GM21786 (cell line): Measurements from ENCODE around the gene TMEM91.
"Not testable (repeated sequence)": the region's sequence is repeated elsewhere in the genome, so short reads cannot be mapped to it uniquely, and the experiment has no call there.

Experiments used
- ATAC-seq: cut with Tn5 transposase; IDR thresholded peaks from one replicate; pipeline ENCODE4 v1.9.1; 2021; ENCODE audit not compliant: unreplicated experiment

Gene TMEM91

DNA sequence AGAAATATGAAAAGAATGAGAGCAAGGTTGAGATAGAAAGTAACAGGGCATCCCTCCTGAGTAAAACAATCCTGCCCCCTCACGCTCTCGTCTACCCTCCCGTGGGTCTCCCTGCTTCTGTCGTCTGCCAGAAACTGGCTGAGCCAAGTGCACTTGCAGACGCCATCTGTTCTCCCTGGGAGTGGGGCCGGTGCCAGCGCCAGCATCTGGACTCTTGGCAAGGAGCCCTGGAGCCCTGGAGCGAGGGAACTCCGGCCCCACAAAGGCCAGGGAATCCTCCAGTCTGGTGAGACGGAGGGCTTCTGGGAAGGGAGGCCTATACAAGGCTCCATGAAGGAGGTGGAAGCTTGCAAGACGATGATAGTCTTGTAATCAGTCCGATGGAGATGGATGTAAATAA, 2.3 kb upstream of the TMEM91 start:
- no peak for ATAC-seq

DNA sequence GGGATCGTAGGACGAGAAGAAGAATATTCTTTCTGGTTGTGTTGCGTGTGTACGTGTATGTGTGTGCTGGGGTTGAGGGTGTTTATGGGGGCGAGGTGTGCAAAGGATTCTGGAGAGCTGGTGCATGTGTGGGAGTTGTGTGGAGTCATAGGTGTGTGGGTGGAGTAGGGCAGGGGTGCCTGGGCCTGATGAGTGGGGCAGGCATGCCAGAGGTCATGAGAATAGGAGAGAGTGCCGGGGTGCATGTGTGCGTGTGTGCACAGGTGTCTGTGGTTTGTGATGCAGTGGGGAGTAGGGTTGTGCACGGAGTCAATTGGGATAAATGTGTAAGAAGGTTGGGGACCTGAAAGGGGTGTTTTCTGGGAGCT, 649 bp downstream of the TMEM91 start:
- no peak for ATAC-seq

DNA sequence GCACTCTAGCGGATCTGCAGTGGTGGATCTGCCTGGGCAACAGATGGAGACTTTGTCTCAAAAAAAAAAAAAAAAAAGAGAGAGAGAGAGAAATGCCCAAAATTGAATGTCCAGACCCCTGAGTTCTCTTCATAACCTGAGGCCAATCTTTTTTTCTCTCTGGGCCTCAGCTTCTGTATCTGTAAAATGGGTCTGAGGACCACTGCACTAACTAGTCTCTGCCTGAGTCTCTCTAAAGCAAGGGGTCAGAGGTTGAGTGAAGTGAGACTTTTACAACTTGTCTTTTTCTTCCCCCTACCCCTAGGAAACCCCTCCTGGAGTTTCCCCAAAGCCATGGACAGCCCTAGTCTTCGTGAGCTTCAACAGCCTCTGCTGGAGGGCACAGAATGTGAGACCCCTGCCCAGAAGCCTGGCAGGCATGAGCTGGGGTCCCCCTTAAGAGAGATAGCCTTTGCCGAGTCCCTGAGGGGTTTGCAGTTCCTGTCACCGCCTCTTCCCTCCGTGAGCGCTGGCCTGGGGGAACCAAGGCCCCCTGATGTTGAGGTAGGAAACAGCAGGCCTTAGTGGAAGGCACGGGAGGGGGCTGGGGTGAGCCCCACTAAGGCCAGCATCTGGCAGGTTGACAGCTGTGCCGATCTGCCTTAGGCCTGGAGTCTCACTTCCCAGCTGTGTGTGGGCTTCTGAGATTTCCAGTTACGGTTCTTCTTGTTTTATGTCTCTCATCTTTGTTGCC, 1.8 kb downstream of the TMEM91 start:
- ATAC-seq = no peak

DNA sequence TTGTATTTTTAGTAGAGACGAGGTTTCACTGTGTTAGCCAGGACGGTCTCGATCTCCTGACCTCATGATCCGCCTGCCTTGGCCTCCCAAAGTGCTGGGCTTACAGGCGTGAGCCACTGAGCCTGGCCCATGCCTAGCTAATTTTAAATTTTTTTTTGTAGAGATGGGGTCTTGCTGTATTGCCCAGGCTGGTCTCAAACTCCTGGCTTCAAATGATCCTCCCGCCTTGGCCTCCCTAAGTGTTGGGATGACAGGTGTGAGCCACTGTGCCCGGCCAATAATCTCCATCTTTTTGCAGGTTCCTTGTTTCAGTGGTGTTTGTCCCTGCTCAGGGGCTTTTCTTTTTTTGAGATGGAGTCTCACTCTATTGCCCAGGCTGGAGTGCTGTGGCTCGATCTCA, 5.2 kb downstream of the TMEM91 start:
- not testable (repeated sequence) for ATAC-seq

DNA sequence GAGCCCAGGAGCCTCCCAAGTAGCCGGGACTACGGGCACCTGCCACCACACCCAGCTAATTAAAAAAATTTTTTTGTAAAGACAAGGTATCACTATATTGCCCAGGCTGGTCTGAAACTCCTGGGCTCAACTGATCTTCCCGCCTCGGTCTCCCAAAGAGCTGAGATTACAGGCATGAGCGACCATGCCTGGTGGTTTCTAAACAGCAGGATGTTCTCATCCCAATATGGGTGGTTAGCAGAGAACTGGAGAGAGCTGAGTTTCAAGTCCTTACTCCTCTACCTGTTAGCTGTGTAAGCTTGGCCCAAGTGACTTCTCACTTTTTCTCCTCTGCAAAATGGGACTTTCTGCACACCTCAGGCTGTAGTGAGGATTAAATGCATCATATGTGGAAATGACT, 8.0 kb downstream of the TMEM91 start:
- no peak for ATAC-seq

DNA sequence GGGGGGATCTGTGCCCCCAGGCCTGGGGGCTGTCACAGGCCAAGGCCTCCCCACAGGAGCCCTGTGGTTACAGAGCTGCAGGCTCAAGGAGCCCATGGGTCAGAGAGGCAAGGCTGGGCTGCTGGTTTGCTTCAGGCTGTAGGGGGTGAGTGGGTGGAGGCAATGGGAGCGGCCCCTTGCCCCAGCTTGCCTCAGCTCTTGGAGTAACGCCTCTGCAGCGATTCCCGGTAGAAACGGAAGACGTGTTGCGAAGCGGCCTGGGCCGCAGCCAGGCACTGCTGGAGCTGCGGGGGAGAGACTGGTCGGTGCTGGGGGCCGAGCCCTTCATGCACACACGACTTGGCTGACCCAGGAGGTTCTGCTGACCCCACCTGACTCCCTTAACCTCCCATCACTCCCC, 10.1 kb downstream of the TMEM91 start:
- ATAC-seq = no peak

DNA sequence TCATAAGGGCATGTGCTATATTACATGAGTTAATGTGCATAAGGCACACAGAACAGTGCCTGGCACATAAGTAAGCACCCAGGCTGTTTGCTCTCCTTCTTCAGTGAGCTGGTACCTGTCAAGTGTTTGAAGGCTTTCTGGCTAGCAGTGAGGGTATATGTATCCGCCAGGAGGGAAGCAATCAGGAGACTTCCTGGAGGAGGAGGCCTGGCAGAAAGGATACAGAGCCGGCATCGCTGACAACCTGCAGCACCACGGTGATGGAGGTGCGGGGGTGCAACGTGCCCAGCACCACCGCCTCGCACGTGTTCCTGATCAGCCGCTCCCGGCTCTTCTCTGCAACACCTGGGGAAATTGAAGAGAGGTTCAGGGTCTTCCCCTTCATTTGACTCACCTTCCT, 15.3 kb downstream of the TMEM91 start:
- ATAC-seq = no peak

DNA sequence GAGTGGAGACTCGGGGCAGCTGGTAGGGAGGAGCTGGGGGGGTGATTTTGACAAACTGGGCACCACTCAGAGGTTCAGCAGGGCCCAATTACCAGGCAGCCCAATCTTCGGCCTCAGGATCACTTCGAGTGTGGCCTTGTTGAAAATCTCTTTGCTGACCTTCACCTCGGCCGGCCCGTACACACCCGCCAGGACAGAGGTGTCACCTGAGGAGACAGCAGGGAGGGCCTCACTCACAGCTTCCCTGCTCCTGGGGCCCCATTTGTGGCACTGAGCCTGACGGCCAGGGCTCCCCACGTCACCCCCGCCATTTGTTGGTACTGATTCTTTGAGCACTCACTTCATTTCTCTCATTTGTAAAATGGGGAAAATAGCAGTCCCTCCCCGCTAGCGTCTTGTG, 16.4 kb downstream of the TMEM91 start:
- ATAC-seq = no peak

DNA sequence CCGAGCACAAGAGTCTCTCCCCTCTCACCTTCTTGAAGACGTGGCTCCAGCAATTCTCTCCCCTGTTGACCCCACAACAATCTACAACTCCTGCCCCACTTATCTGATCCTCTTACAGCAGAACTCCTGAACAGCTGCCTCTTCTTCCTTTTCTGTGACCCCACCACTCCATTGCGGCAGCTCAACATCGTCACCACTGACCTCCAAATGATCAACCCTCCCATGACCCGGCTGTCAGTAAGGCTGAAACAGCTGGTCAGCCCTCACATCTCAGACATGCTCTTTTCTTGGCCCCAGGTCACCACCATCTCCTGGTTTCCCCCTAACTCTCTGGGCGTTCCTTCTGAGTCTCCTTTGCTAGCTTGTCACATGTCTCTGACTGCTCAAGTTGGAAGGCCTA, 19.0 kb downstream of the TMEM91 start:
- ATAC-seq = no peak

DNA sequence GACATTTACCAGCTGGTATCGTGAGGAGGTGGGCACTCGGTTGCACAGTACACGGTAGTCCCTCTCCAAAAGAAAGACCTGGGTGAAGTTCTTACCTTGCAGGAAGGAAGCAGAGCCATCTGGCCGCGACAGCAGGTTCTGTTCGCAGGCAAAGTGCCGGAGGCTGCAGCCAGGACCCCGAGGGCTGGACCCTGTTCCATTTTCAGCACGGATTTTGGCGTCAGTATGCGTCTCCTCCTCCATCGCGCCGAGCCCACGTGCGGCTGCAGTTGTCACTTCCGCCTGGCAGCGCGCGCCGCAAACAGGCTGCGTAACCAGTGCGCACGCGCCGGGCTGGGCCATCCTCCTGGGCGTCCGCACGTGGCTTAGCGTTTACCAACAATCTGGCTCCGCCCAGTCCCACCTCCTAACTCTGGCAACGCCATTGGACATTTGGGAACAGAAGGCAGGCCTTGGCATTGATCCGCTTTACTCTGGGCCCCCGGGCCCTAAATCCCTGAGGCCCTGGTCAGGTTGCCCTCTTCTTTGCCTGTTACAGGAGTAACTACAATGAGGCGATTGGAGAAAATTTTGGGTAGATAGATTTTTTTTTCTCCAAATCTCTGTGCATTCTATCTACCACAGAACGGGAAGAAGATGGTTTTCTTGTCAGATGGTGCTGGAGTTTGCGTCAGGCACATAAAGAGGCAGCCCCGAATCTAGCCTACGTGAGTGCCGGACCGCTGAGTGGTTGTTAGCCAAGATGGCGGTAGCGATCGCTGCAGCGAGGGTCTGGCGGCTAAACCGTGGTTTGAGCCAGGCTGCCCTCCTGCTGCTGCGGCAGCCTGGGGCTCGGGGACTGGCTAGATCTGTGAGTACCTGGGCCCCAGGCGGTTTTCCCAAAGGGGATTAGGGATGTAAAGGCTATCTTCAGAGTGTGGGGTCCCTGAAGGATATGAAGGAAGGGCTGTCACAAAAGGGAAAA, 21.0 kb downstream of the TMEM91 start, which contains the start of the genes BCKDHA and EXOSC5:
Gene BCKDHA, plus strand, starts transcription at position 733 of the 964 bp plus-strand sequence. Its CDS starts 10 bp downstream, at position 743.
Gene EXOSC5, minus strand, starts transcription at position 274 of the 964 bp plus-strand sequence. Its CDS starts 31 bp downstream, at position 243.
- ATAC-seq = peak; percentile 96

DNA sequence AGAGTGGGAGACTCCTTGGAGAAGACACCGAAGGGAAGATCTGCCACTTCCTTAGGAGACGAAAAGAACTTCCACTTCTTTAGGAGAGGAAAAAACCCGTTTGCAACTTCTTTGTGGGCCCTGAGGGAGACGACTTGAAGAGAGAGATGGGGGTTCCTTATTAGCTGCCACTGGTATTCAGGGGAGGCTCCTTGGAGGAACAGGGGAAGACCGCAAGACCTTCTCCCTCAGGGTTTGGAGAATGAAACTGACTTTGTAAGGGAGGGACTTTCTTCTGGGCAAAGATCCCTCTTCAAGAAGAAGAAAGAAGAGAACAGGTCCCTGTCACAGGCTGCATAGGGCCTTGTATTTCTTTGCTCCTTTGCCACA, 21.7 kb downstream of the TMEM91 start:
- ATAC-seq = no peak

DNA sequence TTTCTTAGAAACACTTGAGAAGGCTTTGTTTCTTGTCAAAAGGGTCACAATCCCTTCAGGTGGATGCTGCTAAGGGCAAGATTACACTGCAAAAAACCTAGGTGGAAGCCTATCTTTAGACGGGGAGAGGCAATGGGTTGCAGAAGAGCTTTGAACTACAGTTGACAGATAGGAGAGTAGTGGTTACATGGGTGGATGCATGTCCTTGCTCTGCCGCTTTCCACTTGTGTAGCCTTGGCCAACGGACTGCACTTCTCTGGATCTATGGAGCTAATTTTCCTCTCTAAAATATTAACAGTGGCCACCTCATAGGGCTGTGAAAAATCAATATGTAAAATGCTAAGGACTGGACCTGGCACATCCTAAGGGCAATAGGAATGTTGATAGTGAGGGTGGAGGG, 22.3 kb downstream of the TMEM91 start:
- no peak for ATAC-seq

DNA sequence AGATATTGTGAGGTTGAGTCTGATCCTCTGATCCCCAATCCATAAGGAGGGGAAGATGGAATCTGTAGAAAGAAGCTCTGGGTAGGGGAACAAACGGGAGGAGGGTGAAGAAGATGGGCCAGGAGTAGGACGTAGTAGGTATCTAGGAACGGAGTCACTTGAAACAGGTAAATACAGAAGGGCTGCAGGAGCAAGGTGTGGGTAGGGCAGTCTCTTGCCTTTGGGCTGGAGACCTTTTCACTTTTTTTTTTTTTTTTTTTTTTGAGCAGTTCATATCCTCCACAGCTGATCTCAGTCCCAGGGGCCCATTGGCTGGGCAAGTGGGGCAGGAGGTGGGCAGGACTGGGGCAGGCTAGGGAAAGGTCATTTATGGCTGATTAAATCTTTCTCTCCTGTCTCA, 22.8 kb downstream of the TMEM91 start:
- no peak for ATAC-seq

DNA sequence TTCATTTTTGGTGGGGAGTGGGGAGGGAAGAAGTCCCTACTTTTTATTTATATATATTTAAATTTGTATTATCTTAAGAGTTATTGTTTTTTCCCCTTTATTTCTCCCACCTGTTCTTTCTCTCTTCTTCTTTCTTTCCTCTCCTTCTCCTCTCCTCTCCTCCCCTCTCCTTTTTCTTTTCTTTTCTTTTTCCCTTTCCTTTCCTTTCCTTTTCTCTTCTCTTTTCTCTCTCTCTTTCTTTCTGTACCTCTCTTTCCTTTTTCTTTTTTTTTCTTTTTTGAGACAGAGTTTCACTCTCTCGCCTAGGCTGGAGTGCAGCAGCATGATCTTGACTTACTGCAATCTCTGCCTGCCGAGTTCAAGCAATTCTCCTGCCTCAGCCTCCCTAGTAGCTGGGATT, 23.2 kb downstream of the TMEM91 start:
- no peak for ATAC-seq

DNA sequence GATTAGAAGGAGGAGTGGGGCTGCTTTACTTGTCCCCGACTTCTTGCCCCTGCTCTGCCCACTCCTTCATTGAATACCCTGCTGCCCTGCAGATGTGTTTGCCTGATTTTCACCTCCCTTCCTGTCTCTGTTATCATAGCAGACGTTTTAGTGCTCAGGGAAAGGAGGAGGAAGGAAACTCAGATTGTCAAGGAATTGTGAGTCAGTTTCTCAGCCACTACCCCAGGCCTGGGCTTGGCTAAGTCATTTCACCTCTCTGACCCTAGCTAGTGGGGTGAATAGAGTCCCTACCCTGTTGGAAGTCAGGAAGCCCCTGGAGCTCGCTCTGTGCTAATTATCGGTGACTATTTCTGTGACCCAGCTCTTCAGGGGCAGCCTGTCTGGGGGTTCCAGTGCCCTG, 25.1 kb downstream of the TMEM91 start:
- no peak for ATAC-seq

DNA sequence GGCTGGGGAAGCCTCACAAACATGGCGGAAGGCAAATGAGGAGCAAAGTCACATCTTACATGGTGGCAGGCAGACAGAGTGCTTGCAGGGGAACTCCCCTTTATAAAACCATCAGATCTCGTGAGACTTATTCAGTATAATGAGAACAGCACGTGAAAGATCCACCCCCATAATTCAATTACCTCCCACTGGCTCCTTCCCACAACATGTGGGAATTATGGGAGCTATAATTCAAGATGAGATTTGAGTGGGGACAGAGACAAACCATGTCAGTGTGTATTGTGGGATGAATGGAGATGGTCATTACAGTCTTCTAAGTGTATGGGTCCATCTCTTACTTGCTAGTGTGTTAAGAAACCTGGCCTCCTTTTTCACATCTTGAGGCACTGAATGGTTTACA, 25.7 kb downstream of the TMEM91 start:
- no peak for ATAC-seq

DNA sequence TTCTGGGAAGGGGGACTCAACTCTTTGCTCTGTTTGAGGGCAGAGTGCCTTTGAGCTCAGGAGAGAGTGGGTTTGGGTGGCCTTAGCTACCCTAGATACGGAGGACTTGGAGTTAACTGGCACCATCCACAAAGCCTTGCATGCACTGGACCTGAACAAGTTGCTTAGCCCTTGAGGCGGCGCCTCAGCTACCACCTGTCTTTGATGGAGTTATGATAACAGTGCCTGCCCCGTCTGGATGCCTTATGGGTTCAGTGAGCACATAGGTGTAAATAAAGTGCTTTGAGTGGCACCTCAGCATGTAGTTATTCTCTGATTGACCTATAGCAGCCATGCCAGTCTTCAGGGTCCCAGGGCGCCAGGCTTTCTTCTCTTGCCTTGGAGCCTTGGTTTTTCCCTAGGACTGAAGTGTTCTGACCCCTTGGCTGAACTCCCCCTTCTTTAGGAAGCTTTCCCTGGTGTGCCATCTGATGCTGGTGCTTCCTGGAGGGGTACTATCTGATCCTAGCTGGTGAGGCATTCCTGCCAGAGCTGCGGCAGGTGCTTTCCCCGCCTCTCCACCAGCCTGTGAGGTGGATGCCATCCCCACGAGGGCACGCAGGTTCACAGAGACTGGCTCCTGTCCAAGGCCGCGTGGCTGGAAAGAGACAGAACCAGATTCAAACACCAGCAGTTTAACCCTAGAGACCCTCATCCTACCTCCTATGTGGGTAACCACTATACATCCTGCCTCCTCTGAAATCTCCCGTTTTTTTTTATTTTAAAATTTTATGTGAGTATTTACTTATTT, 27.0 kb downstream of the TMEM91 start:
- ATAC-seq = no peak

DNA sequence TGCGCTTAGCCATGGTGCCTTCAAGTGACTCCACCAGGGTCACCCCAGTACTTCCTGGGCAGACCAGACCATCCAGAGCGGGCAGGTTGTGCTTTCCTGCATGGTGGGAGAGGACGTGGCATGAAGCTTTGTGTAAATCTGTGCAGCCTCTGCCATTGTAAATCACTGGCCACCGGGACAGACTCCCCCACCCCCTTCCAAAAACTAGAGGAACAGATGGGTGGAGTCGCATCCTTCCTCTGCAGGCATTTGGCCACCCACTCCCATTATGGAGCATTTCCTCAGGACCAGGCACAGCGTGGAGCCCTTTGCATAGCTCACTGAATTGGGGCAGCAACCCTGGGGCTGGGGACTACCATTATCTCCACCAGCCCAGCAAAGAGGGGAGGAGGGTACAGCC, 29.4 kb downstream of the TMEM91 start:
- no peak for ATAC-seq

DNA sequence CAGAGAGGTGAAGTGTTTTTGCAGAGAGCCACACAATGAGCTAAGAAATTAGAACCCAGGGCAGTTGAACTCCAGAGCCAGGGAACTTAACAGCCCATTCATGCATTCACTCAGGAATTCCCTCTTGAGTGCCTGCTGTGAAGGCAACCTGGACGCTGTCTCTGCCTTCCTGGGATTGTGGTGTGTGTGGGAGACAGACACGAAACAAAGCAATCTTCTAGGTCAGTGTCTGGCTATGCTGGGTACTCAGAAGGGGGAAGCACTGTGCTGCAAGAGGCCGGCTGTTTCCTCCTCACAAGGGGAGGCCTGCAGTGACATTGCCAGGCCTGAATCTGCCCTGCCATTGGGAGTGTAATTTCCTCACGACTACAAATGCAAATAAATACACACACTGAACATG, 30.9 kb downstream of the TMEM91 start:
- no peak for ATAC-seq

DNA sequence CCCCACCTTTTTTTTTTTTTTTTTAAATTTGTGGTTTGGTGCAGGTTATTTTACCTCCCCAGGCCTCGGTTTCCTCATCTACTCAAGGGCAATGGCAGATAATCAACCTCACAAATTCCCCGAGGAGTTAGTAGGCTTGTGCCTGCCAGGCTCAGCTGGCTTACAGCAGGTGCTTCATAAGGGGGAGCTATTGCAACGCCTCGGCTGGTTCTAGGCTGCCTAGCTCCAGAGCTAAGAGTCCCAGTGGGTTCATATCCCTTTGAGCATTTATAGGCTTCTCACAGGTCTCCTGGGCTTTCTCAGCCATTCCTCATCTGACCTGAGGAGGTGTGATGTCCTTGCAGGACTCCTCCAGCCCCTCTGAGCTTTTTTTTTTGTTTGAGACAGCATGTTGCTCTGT, 31.9 kb downstream of the TMEM91 start:
- no peak for ATAC-seq

DNA sequence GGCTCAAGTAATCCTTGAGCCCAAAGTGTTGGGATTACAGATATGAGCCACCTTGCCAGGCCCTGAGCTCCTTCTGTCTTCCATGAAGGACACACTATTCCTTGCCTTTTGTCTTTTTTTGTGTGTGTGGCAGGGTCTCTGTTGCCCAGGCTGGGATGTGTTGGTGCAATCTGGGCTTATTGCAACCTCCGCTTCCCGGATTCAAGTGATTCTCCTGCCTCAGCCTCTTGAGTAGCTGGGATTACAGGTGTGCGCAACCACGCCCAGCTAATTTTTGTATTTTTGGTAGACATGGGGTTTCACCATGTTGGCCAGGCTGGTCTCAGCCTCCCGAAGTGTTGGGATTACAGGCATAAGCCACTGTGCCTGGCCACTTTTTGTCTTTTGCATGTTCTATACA, 32.5 kb downstream of the TMEM91 start:
- ATAC-seq = not testable (repeated sequence)
